Posterior vena cava (tissue), 2 donors: Measurements from ENCODE around the gene C4orf50. TPM values are rescaled to one million over a fixed set of nuclear protein-coding genes. Genes with fewer than 3 reads are reported as not detected.
"Not testable (repeated sequence)": the region's sequence is repeated elsewhere in the genome, so short reads cannot be mapped to it uniquely, and the experiment has no call there.

Experiments used
- DNase-seq: peaks from one replicate; pipeline ENCODE4 v3.0.0-alpha.2; 2020; ENCODE audit warnings: low spot score
- intact Hi-C, 2 donors: fragments of 100-400 bp; cut with DNase I; formaldehyde crosslinking; loops; one replicate each; pipeline versions ENCODE4 v1.14.1 to v1.14.2; 2022 to 2023
- total RNA-seq, 2 donors: library from RNA; stranded (reverse); fragmentation: NEBNext Ultra II Directional; extraction: Animal tissue kit (Norgen Biotek cat#: 25700); gene quantifications; one replicate each; pipeline ENCODE4 v1.2.1, GENCODE V29; 2021
- donor health status: DM: yes; HTN: yes; CAD: no.
- donor health status: DM: yes; HTN: yes; CAD: no.

C4orf50 gene
- total RNA-seq, 2 donors from 2014 or later: not detected

DNA sequence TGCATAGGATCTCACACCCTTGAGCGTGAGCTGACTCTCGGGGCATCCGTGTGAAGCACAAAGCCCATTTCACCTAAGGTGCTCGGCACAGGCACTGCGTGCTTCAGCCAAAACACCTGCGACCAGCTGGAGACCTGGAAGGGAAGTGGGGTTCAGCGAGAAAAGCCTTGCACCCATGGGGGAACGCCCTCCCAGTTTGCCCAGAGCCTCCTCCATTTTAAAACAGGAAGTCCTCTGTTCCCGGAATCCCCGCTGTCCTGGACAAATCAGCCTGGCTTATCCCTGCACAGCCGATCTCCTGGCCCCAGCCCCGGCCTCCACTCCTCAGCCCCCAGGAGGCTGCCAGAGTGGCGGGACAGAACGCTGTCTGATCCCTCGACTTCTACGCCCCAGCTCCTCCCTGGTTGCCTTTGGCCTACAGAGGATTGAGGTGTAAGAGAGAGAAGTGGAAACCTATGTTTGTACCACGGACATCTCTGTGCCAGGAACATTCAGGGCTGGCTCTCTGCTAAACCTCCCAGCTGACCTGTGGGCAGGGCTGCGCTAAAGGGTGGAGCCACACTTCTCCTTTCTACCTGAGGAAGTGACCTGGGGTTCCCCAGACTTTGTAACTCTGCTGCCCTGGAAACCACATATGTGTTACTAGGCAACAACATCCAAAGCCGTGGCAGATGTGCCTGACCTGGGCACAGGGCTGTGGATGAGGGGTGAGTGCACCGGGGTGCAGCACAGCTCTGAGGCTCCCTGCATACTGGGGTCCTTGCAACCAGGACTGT is 3.8 kb upstream of the C4orf50 start:
- intact Hi-C loops: no loop called here
- peak; percentile 73 for DNase-seq

DNA sequence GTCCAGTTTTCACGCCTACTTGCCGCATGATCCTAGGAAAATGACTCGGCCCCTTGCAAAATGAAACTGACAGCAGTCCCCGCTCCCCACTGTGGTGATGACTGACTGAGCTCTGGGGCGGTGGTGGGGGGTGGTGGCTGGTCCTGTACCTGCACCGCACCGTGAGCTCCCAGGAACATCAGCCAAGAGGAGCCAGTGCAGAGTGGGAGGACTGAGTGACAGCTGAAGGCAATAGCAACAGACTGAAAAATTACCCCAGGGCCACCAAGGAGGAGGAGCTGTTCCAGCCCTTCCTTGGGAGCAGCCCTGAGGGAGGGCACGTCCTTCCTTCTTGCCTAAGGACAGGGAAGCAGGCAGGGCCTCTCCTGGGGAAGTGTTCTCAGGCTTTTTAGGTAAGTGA is 2.4 kb upstream of the C4orf50 start:
- DNase-seq: no peak
- intact Hi-C loops: no loop called here

DNA sequence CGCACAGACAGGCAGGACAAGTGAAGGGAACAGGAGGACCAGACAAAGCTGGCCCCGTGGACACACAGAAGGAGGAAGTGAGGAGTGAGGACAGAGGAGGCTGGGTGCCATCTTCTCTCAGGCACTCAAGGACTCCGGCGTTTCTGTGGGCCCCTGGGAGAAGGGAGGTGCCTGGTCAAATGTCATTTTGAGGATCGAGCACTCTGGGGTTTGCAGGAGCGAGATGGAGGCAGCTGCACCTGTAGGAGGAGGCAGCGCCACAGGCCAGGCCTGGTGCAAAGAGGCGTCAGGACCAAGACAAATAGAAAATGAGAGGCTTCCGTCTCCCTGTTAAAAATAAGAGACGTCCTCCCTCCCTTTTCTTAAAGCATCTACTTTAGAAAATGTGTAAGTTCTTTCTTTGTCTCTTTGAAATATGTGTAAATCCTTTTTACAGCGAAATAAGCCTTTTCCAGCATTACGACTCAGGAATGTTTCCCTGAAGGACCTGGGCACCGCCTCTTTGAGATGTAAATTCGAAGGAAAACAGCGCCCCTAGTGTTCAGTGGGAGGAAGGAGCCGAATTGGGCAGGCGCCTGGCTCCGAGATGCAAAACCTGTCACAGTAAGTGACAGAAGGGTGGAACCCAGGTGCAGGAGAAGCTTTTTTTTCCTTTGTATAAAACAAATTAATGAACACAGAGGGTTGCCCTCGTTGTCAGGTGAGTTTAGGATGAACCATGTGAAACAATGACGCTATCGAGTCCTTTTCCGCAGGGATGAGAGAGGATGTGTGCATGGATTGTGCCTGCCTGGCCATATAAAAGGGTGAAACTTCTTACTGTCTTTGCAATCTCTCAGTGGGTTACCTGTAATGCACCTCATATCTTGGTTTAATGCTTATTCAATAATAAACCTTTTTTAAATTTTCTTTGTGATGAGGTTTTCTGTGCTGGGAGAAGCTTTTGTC is 1.4 kb upstream of the C4orf50 start:
- intact Hi-C loops: no loop called here
- DNase-seq: no peak

DNA sequence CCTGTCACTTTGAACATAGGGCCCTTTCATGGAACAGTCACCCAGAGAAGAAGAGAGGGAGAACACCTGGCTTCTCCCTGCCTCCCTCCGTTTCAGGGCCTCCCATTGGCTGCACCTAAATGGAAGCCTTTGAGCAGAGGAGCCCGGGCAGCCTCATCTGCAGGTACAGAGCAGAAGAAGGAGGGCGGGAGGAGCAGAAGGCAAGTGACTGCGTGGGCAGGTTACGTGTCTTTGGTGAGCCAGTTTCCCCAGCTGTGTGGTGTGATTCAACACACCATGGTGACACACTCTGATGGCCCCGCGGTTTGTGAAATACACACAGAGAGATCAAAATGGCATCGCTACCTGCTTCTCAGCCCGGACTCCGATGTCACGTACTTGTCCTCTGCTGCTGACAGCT is 431 bp downstream of the C4orf50 start:
- DNase-seq: peak; percentile 60
- intact Hi-C loops: no loop called here

DNA sequence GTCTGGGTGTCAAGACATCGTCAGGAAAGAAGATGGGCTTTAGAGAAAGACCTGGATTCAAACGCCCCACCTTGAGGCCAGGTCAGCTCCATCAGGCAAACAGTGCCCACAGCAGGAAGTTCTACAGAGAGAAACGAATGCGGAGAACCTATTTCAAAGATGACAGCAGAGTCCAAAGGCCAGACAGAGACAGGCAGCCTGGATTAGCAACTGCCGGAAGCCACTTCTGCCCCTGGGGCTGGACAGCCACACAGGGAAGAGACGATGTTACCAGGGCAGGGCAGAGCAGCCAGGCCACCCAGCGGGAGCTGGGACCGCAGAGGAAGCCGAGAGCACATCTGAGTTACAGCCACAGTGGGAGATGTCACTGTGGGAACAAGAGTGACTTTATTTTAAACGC is 1.2 kb downstream of the C4orf50 start:
- intact Hi-C loops: no loop called here
- DNase-seq: peak; percentile 64

DNA sequence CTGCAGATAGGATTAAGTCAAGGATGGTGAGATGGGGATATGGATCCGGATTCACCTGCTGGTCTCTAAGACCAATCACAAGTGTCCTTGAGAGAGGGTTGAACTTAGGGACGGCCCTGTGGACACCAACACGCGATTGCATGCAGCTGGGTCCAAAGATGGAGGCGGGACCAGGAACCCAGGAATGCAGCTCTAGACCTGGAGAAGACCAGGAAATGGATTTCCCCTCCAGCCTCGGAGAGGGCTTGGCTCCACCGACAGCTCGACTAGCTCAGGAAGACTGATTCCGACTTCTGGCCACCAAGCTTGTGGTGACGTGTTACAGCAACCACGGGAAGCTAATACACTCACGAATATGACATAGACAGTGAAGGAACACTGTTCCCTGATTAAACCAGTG is 4.7 kb downstream of the C4orf50 start:
- intact Hi-C loops: no loop called here
- peak; percentile 44 for DNase-seq

GRCh38 chr4:6012200-6012599 is 6.0 kb downstream of the C4orf50 start:
- intact Hi-C loops: no loop called here
- no peak for DNase-seq

DNA sequence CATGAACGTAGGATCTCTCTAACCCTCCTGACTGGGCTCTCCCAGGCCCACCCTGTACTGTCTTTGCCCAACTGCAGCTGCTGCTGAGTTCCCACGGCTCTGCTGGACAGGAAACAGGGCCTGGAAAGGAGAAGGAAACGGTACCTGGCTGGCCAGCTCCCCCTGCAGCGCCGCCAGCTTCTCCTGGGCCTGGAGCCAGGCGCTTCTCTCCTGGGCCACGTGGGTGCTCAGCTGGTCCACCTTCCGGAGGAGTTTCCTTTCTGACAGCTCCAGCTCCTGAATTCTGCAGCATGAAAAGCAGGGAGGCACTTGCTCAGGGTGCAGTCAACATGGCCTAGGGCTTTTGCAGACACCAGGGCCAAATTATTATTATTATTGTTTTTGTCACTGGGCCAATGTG is 6.5 kb downstream of the C4orf50 start:
- no peak for DNase-seq
- intact Hi-C loops: no loop called here

DNA sequence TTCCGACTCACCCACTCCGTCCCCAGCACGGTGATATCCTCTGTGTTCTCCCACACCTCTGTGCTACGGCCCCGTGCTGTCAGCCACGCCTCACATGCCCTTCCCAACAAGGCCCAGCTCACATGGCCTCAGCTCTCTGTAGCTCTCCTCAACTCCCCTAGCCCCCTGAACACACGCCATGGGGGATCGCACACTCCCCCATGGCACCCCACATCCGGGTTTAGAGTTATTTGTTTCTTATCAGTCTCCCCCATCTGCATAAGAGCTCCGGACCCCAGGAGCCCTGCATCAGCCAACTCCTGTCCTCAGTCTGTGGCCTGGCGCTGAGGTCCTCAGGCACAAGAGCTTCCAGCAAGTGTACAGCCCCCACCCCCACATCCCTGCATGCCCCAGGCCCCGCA is 7.0 kb downstream of the C4orf50 start:
- DNase-seq: peak; percentile 69
- intact Hi-C loops: no loop called here

- peak; percentile 49 for DNase-seq
- intact Hi-C loops: no loop called here
Observed at GRCh38 chr4:6010789-6011188, 7.4 kb downstream of the C4orf50 start.

- intact Hi-C loops: loop anchor here in 1 of 2 donors (2.0 kb wide), 1 partner anchor 413 kb away; no protein-coding TSS in a partner anchor
- DNase-seq: peak; percentile 47
Observed at GRCh38 chr4:6009452-6009851, 8.8 kb downstream of the C4orf50 start.

- intact Hi-C loops: loop anchor here in 1 of 2 donors (2.0 kb wide), 1 partner anchor 414 kb away; no protein-coding TSS in a partner anchor
- DNase-seq: peak; percentile 52
Observed at GRCh38 chr4:6008766-6009385, 9.4 kb downstream of the C4orf50 start.

GRCh38 chr4:6008092-6008551 is 10.1 kb downstream of the C4orf50 start:
- peak; percentile 70 for DNase-seq
- intact Hi-C loops: loop anchor here in 1 of 2 donors (2.0 kb wide), 1 partner anchor 415 kb away; no protein-coding TSS in a partner anchor

- intact Hi-C loops: no loop called here
- DNase-seq: peak; percentile 41
Observed at GRCh38 chr4:6005175-6005574, 13.1 kb downstream of the C4orf50 start.

GRCh38 chr4:6003485-6003884 is 14.7 kb downstream of the C4orf50 start:
- intact Hi-C loops, DNase-seq: not testable (repeated sequence)

GRCh38 chr4:6002926-6003325 is 15.3 kb downstream of the C4orf50 start:
- DNase-seq: peak; percentile 50
- intact Hi-C loops: no loop called here

- intact Hi-C loops: no loop called here
- peak; percentile 60 for DNase-seq
Observed at GRCh38 chr4:6002492-6002833, 15.8 kb downstream of the C4orf50 start.

GRCh38 chr4:6001680-6002491 is 16.3 kb downstream of the C4orf50 start:
- DNase-seq: peak; percentile 58
- intact Hi-C loops: no loop called here

DNA sequence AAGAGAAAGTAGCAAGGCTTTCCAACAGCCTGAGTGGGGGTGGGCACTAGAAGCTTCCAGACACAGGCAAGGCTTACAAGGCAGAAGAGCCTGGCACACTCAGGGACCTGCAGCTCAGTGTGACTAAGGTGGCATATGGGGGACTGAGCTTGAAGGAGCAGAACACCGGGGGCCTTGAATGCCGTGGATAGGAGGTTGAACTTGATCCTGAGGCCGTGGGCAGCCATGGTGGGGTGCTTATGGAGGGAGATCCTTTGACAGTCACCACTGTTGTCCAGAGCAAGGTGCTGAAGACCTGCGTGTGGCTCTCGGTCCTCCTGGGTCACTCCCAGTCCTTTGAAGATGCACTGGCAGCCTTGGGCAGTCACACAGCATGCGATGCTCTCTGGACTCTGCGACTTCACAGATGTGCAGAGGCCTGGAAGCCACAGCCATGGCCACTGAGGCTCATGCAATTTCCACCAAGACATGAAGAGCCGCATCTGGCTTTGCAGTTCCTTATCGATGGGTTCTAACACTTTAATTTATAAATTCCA is 18.3 kb downstream of the C4orf50 start:
- intact Hi-C loops: no loop called here
- DNase-seq: peak; percentile 55
